ENCODE measurements around the gene HINT3. TPM values are rescaled to one million over a fixed set of nuclear protein-coding genes. Genes with fewer than 3 reads are reported as not detected.

The HINT3 gene
- total RNA-seq, 1 experiment from 2014 or later: 12.7 TPM

- Histone ChIP-seq H3K4me2 (ENCODE audit: low read length) (no peak overlapping the region), H4K20me1 (ENCODE audit: insufficient read depth) (no peaks in the 10 kb centered on the region), H3K9me2 (ENCODE audit: insufficient read depth) (no peaks in the 10 kb centered on the region), H3K36me3 (ENCODE audit: control insufficient read depth in 1 of 2, insufficient read depth in 2 of 2, low read length in 2 of 2) (no peaks in the 10 kb centered on the region), H3K4me3 (replicated peaks in 1 of 2; ENCODE audit: low read depth in 1 of 2, low read length in 2 of 2) (no peak overlapping the region), H3K27ac (ENCODE audit: low read depth, low read length) (no peak overlapping the region), H3K4me1 (ENCODE audit: control insufficient read depth in 1 of 2, insufficient read depth in 2 of 2, low read length in 2 of 2) (no peaks in the 10 kb centered on the region), H3K27me3 (ENCODE audit: insufficient read depth, low read length) (no peaks in the 10 kb centered on the region), H3K9ac (ENCODE audit: low read length) (no peak overlapping the region), H3K79me2 (ENCODE audit: insufficient read depth, low read length) (no peaks in the 10 kb centered on the region), H2AFZ (ENCODE audit: low read depth, low read length, poor library complexity, severe bottlenecking) (no peak overlapping the region), H3K9me3 (ENCODE audit: control insufficient read depth in 1 of 2, insufficient read depth in 1 of 2, low read depth in 1 of 2, low read length in 2 of 2) (no peaks in the 10 kb centered on the region)
- CTCF ChIA-PET: interaction anchor here (1.1 to 1.6 kb wide), 2 partner anchors 13 to 16 kb away, joined by 3 to 4 read pairs; partner anchors contain the start of gene HINT3
- DNase-seq (ENCODE audit: low read depth, low spot score) (no peak), ATAC-seq (no peak)
- RAD21 ChIA-PET (ENCODE audit: low non-redundant PET in 1 of 2, low total read pairs in 2 of 2, uncharacterized antibody in 2 of 2, unreplicated experiment in 2 of 2): no interaction called here
- intact Hi-C loops (cut with micrococcal nuclease): no loop called here
- POLR2A ChIA-PET: no interaction called here
- BruUV-seq (replicated peaks): no TSS peak
- TF ChIP-seq REST (IDR thresholded peaks at IDR 0.05; ENCODE audit: low read depth) (no peak), ATF3 (IDR thresholded peaks at IDR 0.05) (no peak), ZFX (IDR thresholded peaks at IDR 0.05) (no peak), ELF1 (IDR thresholded peaks at IDR 0.05; ENCODE audit: borderline replicate concordance, low read depth) (no peak), FOSL1 (IDR thresholded peaks at IDR 0.05; ENCODE audit: low read depth) (no peak), POLR2AphosphoS5 (IDR thresholded peaks at IDR 0.05; ENCODE audit: low read depth, low read length) (no peak), SP1 (IDR thresholded peaks at IDR 0.05; ENCODE audit: low read depth) (no peak), CEBPB (IDR thresholded peaks at IDR 0.05; ENCODE audit: low read depth) (no peak), RAD21 (IDR thresholded peaks at IDR 0.05; ENCODE audit: low read depth) (no peak), YY1 (IDR thresholded peaks at IDR 0.05; ENCODE audit: extremely low read depth, insufficient replicate concordance, low read depth, low read length) (no peak), TCF7L2 (IDR thresholded peaks at IDR 0.05; ENCODE audit: borderline replicate concordance, extremely low read depth, insufficient read depth, insufficient read length) (no peak), ZBTB33 (IDR thresholded peaks at IDR 0.05; ENCODE audit: extremely low read depth, insufficient replicate concordance, low read length) (no peak), MAX (IDR thresholded peaks at IDR 0.05) (no peak), SRF (IDR thresholded peaks at IDR 0.05; ENCODE audit: low read depth) (no peak), JUND (IDR thresholded peaks at IDR 0.05) (no peak), POLR2A (IDR thresholded peaks at IDR 0.05; ENCODE audit: borderline replicate concordance, extremely low read depth, insufficient read depth, insufficient read length) (no peak), ZNF274 (IDR thresholded peaks at IDR 0.05; ENCODE audit: low read depth, low read length) (no peak), EGR1 (IDR thresholded peaks at IDR 0.05; ENCODE audit: low read depth) (no peak), EZH2phosphoT487 (IDR thresholded peaks at IDR 0.05; ENCODE audit: borderline replicate concordance) (no peak), EZH2 (IDR thresholded peaks at IDR 0.05) (no peak)
Observed at GRCh38 chr6:125939791-125940190, 16.8 kb upstream of the HINT3 start.
